HEK293 (cell line): ENCODE results near the gene KCTD1.

Experiments
- CTCF ChIA-PET: fragments of 350-600 bp; formaldehyde crosslinking; extraction: SDS; loops from one replicate; lab custom pipeline; 2021; ENCODE audit warnings: antibody characterized with exemption; lab: Yijun Ruan, JAX
- POLR2A ChIA-PET: fragments of 300-600 bp; formaldehyde crosslinking; extraction: SDS; loops from one replicate; lab custom pipeline; 2020; ENCODE audit warnings: antibody characterized with exemption, inconsistent platforms; lab: Yijun Ruan, JAX
- H3K27ac ChIP-seq: fragments of 200-500 bp; sonication (Bioruptor generic); 2 replicates; pipeline ENCODE4 v1.5.1; 2014; ENCODE audit warnings: low read depth, low read length, control low read depth, inconsistent platforms; ENCODE audit errors: extremely low read depth
- H3K36me3 ChIP-seq, 2 experiments: fragments of 200-500 bp in 1 of 2; sonication (Bioruptor generic) in 1 of 2; 1 replicate in 1 of 2; 2 replicates in 1 of 2; pipeline ENCODE4 v1.5.1; 2014 to 2017; ENCODE audit warnings: inconsistent platforms in 2 of 2, low read length in 2 of 2; ENCODE audit not compliant: control insufficient read depth in 2 of 2, insufficient read depth in 1 of 2
- H3K4me1 ChIP-seq: fragments of 200-500 bp; sonication (Bioruptor generic); 2 replicates; pipeline ENCODE4 v1.5.1; 2014; ENCODE audit warnings: mild to moderate bottlenecking, low read length, inconsistent platforms; ENCODE audit not compliant: control insufficient read depth, insufficient read depth
- H3K4me3 ChIP-seq: 2 replicates; pipeline ENCODE4 v1.5.1; 2011; ENCODE audit warnings: low read depth, mild to moderate bottlenecking, control low read depth, low read length, moderate library complexity
- H3K9me3 ChIP-seq: fragments of 200-500 bp; sonication (Bioruptor generic); 2 replicates; pipeline ENCODE4 v1.5.1; 2014; ENCODE audit warnings: low read depth, low read length, inconsistent platforms; ENCODE audit not compliant: control insufficient read depth, insufficient read depth
- BCL11A ChIP-seq: fragments of 450-650 bp; formaldehyde crosslinking; IDR thresholded peaks from 2 replicates; pipeline ENCODE4 v1.5.1; 2016; ENCODE audit warnings: low read depth, missing biosample characterization, missing genetic modification characterization
- EGR2 ChIP-seq: fragments of 450-650 bp; formaldehyde crosslinking; IDR thresholded peaks from 2 replicates; pipeline ENCODE4 v1.5.1; 2016; ENCODE audit warnings: low read depth, missing biosample characterization, missing genetic modification characterization
- MZF1 ChIP-seq: fragments of 450-650 bp; formaldehyde crosslinking; IDR thresholded peaks from 2 replicates; pipeline ENCODE4 v1.5.1; 2017; ENCODE audit warnings: missing biosample characterization, missing genetic modification characterization, borderline replicate concordance
- PRDM1 ChIP-seq: fragments of 450-650 bp; formaldehyde crosslinking; IDR thresholded peaks from 2 replicates; pipeline ENCODE4; 2016; ENCODE audit warnings: missing biosample characterization, missing genetic modification characterization
- YY2 ChIP-seq: fragments of 450-650 bp; formaldehyde crosslinking; IDR thresholded peaks from 2 replicates; pipeline ENCODE4 v1.5.1; 2016; ENCODE audit warnings: missing biosample characterization, missing genetic modification characterization
- ZFHX2 ChIP-seq: fragments of 450-650 bp; formaldehyde crosslinking; conservative IDR thresholded peaks from 2 replicates; pipeline ENCODE4 v1.5.1; 2016; ENCODE audit warnings: missing biosample characterization, missing genetic modification characterization
- ZNF10 ChIP-seq: fragments of 450-650 bp; formaldehyde crosslinking; IDR thresholded peaks from 2 replicates; pipeline ENCODE4 v1.5.1; 2017; ENCODE audit warnings: missing biosample characterization, missing genetic modification characterization
- ZNF146 ChIP-seq: fragments of 450-650 bp; formaldehyde crosslinking; IDR thresholded peaks from 2 replicates; pipeline ENCODE4 v1.5.1; 2016; ENCODE audit warnings: missing biosample characterization, missing genetic modification characterization
- ZNF366 ChIP-seq: fragments of 450-650 bp; formaldehyde crosslinking; conservative IDR thresholded peaks from 2 replicates; pipeline ENCODE4 v1.5.1; 2016; ENCODE audit warnings: missing biosample characterization, missing genetic modification characterization
- ZNF394 ChIP-seq: fragments of 450-650 bp; formaldehyde crosslinking; IDR thresholded peaks from 2 replicates; pipeline ENCODE4 v1.5.1; 2016; ENCODE audit warnings: missing biosample characterization, missing genetic modification characterization, mild to moderate bottlenecking, moderate library complexity, borderline replicate concordance
- ZNF510 ChIP-seq: fragments of 450-650 bp; formaldehyde crosslinking; IDR thresholded peaks from 2 replicates; pipeline ENCODE4 v1.5.1; 2018; ENCODE audit warnings: mild to moderate bottlenecking, missing genetic modification characterization, missing biosample characterization; ENCODE audit not compliant: insufficient replicate concordance
- ZNF548 ChIP-seq: fragments of 450-650 bp; formaldehyde crosslinking; IDR thresholded peaks from 2 replicates; pipeline ENCODE4 v1.5.1; 2016; ENCODE audit warnings: missing biosample characterization, missing genetic modification characterization
- ZNF621 ChIP-seq: fragments of 450-650 bp; formaldehyde crosslinking; IDR thresholded peaks from 2 replicates; pipeline ENCODE4 v1.5.1; 2017; ENCODE audit warnings: missing biosample characterization, missing genetic modification characterization
- ZNF629 ChIP-seq: fragments of 450-650 bp; formaldehyde crosslinking; IDR thresholded peaks from 2 replicates; pipeline ENCODE4 v1.5.1; 2017; ENCODE audit warnings: missing biosample characterization, missing genetic modification characterization
- ZNF792 ChIP-seq: fragments of 450-650 bp; formaldehyde crosslinking; IDR thresholded peaks from 2 replicates; pipeline ENCODE4 v1.5.1; 2016; ENCODE audit warnings: missing biosample characterization, missing genetic modification characterization
- TF ChIP-seq, protein P1 (sequence below): fragments of 450-650 bp; formaldehyde crosslinking; IDR thresholded peaks from 2 replicates; pipeline ENCODE4 v1.5.1; 2016; ENCODE audit warnings: missing biosample characterization, missing genetic modification characterization
- TF ChIP-seq, protein P2 (sequence below): fragments of 450-650 bp; formaldehyde crosslinking; IDR thresholded peaks from 2 replicates; pipeline ENCODE4 v1.5.1; 2016; ENCODE audit warnings: missing biosample characterization, missing genetic modification characterization, borderline replicate concordance

KCTD1 gene

DNA sequence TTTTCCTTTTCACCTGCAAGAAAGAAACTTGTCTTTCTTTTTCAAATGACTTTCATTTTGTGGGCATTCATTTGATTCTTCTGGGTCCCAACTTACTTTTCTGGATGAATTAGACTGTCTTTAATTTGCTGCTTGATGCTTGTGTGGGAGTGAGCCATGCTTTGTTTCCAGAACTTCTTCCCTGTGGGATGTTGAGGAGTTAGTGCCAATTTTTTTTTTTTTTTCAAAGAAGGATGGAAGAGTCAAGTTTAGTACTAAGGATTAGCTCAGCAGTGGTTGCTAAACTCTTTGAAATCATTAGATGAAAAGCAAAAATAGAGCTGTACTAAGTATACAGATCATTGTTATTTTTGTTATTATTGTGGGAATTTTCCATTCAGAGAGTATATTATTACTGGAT lies 17.2 kb upstream of the KCTD1 start (continued):
- TF ChIP-seq ZNF146 (tag by site-specific recombination) = no peak

DNA sequence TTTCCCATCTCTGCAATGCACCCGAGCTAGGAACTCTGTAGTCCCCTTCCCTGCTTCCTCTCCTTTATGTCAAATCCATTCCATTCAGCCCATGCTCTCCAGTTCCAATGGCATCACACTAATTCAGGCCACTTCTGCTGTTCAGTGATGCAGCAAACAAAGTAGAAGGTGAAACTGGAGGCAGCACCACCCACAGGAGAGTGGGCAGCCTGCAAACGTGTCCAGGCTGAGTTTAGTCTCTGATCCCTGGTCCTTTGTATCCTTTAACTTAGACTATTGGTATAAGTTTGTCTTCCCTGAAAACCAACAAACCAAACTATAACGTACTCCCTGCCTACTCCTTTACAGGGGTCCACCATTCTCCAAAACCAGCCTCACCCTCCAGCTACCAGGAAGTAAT lies 14.7 kb upstream of the KCTD1 start:
- no peaks in the 10 kb centered on the region for H3K4me1 ChIP-seq
- peak; percentile 63; the same call in 1 of the 2 replicates for TF ChIP-seq EGR2 (tag by site-specific recombination)
- TF ChIP-seq ZNF394 (tag by site-specific recombination) = no peak
- no peak for TF ChIP-seq ZNF366 (tag by site-specific recombination)
- peak; percentile 58 for TF ChIP-seq ZFHX2
- TF ChIP-seq, protein P1, sequence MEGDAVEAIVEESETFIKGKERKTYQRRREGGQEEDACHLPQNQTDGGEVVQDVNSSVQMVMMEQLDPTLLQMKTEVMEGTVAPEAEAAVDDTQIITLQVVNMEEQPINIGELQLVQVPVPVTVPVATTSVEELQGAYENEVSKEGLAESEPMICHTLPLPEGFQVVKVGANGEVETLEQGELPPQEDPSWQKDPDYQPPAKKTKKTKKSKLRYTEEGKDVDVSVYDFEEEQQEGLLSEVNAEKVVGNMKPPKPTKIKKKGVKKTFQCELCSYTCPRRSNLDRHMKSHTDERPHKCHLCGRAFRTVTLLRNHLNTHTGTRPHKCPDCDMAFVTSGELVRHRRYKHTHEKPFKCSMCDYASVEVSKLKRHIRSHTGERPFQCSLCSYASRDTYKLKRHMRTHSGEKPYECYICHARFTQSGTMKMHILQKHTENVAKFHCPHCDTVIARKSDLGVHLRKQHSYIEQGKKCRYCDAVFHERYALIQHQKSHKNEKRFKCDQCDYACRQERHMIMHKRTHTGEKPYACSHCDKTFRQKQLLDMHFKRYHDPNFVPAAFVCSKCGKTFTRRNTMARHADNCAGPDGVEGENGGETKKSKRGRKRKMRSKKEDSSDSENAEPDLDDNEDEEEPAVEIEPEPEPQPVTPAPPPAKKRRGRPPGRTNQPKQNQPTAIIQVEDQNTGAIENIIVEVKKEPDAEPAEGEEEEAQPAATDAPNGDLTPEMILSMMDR = no peak
- TF ChIP-seq ZNF510 (tag by site-specific recombination) = no peak
- no peak for TF ChIP-seq ZNF792
- CTCF ChIA-PET = no interaction called here
- H3K36me3 ChIP-seq = no peaks in the 10 kb centered on the region
- POLR2A ChIA-PET = no interaction called here
- no peaks in the 10 kb centered on the region for H3K9me3 ChIP-seq
- H3K4me3 ChIP-seq = no peak overlapping the region
- no peak overlapping the region for H3K27ac ChIP-seq

DNA sequence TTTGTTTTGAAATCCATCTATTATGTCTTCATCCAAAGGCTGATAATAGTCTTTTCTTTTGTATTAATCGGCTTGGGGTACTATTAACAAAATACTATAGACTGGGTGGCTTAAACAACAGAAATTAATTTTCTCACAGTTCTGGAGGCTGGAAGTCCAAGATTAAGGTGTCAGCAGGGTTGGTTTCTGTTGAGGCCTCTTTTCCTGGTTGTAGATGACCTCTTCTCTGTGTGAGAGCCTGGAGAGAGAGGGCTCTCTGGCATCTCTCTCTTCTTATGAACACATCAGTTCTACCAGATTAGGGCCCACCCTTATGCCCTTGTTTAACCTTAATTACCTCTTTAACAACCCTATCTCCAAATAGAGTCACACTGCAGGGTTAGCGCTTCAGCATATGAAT lies 14.2 kb upstream of the KCTD1 start:
- peak; percentile 93 for TF ChIP-seq ZNF548 (tag by site-specific recombination)
- TF ChIP-seq YY2 (tag by site-specific recombination) = no peak
- no peak for TF ChIP-seq ZNF621
- TF ChIP-seq ZNF629 (tag by site-specific recombination) = no peak
- POLR2A ChIA-PET = no interaction called here
- no peaks in the 10 kb centered on the region for H3K9me3 ChIP-seq
- no peaks in the 10 kb centered on the region for H3K4me1 ChIP-seq
- H3K36me3 ChIP-seq = no peaks in the 10 kb centered on the region
- no peak overlapping the region for H3K4me3 ChIP-seq
- H3K27ac ChIP-seq = no peak overlapping the region
- CTCF ChIA-PET = no interaction called here

DNA sequence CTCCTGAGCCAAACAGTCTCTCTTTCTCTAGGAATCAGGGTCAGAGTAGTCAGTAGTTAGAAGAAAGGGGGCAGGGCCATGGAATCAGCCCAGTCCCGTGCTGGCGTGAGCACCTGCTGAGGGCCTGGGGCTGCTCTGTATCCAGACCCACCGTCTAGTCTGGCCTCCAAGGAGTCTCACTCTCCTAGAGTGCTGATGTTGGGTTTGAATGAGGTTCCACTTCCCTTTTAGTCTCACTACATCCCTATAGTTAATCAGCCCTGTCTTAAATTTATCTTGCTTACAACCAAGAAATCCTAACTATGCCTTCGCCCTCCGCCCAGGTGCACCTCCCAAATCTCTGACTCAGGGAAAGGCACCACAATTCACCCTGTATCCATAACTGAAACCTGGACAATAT lies 13.4 kb upstream of the KCTD1 start:
- H3K27ac ChIP-seq = no peak overlapping the region
- no peaks in the 10 kb centered on the region for H3K36me3 ChIP-seq
- ChIA-PET CTCF (no interaction called here), POLR2A (no interaction called here)
- H3K4me3 ChIP-seq = no peak overlapping the region
- TF ChIP-seq MZF1 (tag by site-specific recombination) = no peak
- TF ChIP-seq, protein P2, sequence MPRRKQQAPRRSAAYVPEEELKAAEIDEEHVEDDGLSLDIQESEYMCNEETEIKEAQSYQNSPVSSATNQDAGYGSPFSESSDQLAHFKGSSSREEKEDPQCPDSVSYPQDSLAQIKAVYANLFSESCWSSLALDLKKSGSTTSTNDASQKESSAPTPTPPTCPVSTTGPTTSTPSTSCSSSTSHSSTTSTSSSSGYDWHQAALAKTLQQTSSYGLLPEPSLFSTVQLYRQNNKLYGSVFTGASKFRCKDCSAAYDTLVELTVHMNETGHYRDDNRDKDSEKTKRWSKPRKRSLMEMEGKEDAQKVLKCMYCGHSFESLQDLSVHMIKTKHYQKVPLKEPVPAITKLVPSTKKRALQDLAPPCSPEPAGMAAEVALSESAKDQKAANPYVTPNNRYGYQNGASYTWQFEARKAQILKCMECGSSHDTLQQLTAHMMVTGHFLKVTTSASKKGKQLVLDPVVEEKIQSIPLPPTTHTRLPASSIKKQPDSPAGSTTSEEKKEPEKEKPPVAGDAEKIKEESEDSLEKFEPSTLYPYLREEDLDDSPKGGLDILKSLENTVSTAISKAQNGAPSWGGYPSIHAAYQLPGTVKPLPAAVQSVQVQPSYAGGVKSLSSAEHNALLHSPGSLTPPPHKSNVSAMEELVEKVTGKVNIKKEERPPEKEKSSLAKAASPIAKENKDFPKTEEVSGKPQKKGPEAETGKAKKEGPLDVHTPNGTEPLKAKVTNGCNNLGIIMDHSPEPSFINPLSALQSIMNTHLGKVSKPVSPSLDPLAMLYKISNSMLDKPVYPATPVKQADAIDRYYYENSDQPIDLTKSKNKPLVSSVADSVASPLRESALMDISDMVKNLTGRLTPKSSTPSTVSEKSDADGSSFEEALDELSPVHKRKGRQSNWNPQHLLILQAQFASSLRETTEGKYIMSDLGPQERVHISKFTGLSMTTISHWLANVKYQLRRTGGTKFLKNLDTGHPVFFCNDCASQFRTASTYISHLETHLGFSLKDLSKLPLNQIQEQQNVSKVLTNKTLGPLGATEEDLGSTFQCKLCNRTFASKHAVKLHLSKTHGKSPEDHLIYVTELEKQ = no peak
- TF ChIP-seq ZNF10 (tag by site-specific recombination) = no peak
- TF ChIP-seq PRDM1 (tag by site-specific recombination) = no peak
- TF ChIP-seq BCL11A (tag by site-specific recombination) = no peak
- H3K4me1 ChIP-seq = no peaks in the 10 kb centered on the region
- H3K9me3 ChIP-seq = no peaks in the 10 kb centered on the region
